Activated CD4-positive, alpha-beta T cell treated with anti-CD3 and anti-CD28 coated beads, Interleukin-2, amount 10 ng/mL, durations not matched to agents 24 days and 14 days (primary cell): ENCODE measurements around the gene XG. TPM values are rescaled to one million over a fixed set of nuclear protein-coding genes. Genes with fewer than 3 reads are reported as not detected.

Experiments
- total RNA-seq: library from RNA; stranded (reverse); gene quantifications from 2 replicates; pipeline ENCODE4 v1.2.3, GENCODE V29; 2022

XG gene
- total RNA-seq, 1 donor from 2014 or later = not detected

Other genes with a start within 250 kb of the XG start
- 361 and 371 TPM in 2 replicates for gene CD99, start 60.7 kb upstream of the XG start, total RNA-seq
- gene GYG2, start 76.9 kb downstream of the XG start, total RNA-seq = not detected in 2 replicates
- gene ARSD, start 177.3 kb downstream of the XG start, total RNA-seq = 1.2 and 1.8 TPM in 2 replicates